Stromal cell of bone marrow (primary cell): Measurements from ENCODE around the gene TSPAN3.
A peak's percentile ranks its signal among the peaks of the same experiment; 100 is the strongest.

Experiments
- DNase-seq: peaks from one replicate; pipeline ENCODE4 v3.0.0-alpha.2; 2012; ENCODE audit warnings: low read depth

TSPAN3 gene

GRCh38 chr15:77053709-77054108 lies 17.2 kb downstream of the TSPAN3 start:
- DNase-seq, result no peak

GRCh38 chr15:77052556-77052955 lies 18.4 kb downstream of the TSPAN3 start:
- DNase-seq, result no peak

GRCh38 chr15:77048135-77048876 lies 22.6 kb downstream of the TSPAN3 start:
- no peak for DNase-seq

GRCh38 chr15:77046704-77047412 lies 24.1 kb downstream of the TSPAN3 start:
- no peak for DNase-seq

GRCh38 chr15:77045985-77046384 lies 24.9 kb downstream of the TSPAN3 start:
- no peak for DNase-seq

- DNase-seq, result no peak
Measured at GRCh38 chr15:77044228-77045042, 26.5 kb downstream of the TSPAN3 start.

- no peak for DNase-seq
Measured at GRCh38 chr15:77042955-77043920, 27.7 kb downstream of the TSPAN3 start.

GRCh38 chr15:77042245-77042919 lies 28.5 kb downstream of the TSPAN3 start:
- DNase-seq, result no peak

- peak; percentile 82 for DNase-seq
Measured at GRCh38 chr15:77040673-77041072, 30.2 kb downstream of the TSPAN3 start.

GRCh38 chr15:77039848-77040247 lies 31.1 kb downstream of the TSPAN3 start:
- no peak for DNase-seq

GRCh38 chr15:77039217-77039533 lies 31.7 kb downstream of the TSPAN3 start:
- no peak for DNase-seq

GRCh38 chr15:77038312-77039216 lies 32.3 kb downstream of the TSPAN3 start:
- no peak for DNase-seq

GRCh38 chr15:77037388-77038209 lies 33.3 kb downstream of the TSPAN3 start:
- no peak for DNase-seq

- DNase-seq, result no peak
Measured at GRCh38 chr15:77036537-77037387, 34.1 kb downstream of the TSPAN3 start.

GRCh38 chr15:77035999-77036471 lies 34.9 kb downstream of the TSPAN3 start:
- DNase-seq, result no peak

- DNase-seq, result no peak
Measured at GRCh38 chr15:77035584-77035983, 35.3 kb downstream of the TSPAN3 start.

- DNase-seq, result no peak
Measured at GRCh38 chr15:77034695-77035489, 36.0 kb downstream of the TSPAN3 start.
